ENCODE data around the gene SP6.

DNA sequence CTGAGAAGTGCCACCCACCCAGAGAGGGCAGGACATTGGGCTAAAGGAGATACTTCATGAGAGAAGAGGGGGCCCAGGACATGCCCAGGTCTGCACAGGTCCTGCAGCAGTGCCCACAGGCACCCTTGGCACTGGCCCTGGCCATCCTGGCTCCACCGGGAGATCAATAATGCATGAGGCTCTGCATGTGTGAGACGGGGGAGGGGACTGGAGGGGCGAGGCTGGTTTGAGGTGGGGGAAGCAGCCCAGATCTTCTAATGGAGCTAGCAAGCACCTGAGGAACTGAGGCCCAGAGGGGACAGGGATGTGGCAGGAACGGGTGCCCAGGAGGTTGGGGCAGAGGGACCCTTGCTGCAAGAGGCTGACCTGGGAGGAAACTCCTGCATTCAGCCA is 29.9 kb downstream of the SP6 start:
- TF ChIP-seq, protein P1, sequence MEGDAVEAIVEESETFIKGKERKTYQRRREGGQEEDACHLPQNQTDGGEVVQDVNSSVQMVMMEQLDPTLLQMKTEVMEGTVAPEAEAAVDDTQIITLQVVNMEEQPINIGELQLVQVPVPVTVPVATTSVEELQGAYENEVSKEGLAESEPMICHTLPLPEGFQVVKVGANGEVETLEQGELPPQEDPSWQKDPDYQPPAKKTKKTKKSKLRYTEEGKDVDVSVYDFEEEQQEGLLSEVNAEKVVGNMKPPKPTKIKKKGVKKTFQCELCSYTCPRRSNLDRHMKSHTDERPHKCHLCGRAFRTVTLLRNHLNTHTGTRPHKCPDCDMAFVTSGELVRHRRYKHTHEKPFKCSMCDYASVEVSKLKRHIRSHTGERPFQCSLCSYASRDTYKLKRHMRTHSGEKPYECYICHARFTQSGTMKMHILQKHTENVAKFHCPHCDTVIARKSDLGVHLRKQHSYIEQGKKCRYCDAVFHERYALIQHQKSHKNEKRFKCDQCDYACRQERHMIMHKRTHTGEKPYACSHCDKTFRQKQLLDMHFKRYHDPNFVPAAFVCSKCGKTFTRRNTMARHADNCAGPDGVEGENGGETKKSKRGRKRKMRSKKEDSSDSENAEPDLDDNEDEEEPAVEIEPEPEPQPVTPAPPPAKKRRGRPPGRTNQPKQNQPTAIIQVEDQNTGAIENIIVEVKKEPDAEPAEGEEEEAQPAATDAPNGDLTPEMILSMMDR (IDR thresholded peaks at IDR 0.05): no peak
- no peak for TF ChIP-seq POLR2A (IDR thresholded peaks at IDR 0.05)

Data from thyroid gland (tissue), 4 donors.